Lower lobe of right lung (tissue), 2 donors: ENCODE data around the gene ODAD4. TPM values are rescaled to one million over a fixed set of nuclear protein-coding genes. Genes with fewer than 3 reads are reported as not detected.

Experiments
- ATAC-seq, 2 donors: fragments of 200-7000 bp; cut with Tn5 transposase; one replicate each; pipeline ENCODE4 v1.9.1; 2020 to 2022; ENCODE audit warnings: mild to moderate bottlenecking in 2 of 2, moderate library complexity in 2 of 2
- DNase-seq: peaks from one replicate; pipeline ENCODE4 v3.0.0-alpha.2; 2020
- H3K27ac ChIP-seq: fragments of 200-600 bp; one replicate; pipeline ENCODE4 v1.8.0; 2022
- H3K27me3 ChIP-seq: fragments of 200-600 bp; one replicate; pipeline ENCODE4 v1.8.0; 2022; ENCODE audit warnings: low read depth
- H3K36me3 ChIP-seq: fragments of 200-600 bp; one replicate; pipeline ENCODE4 v1.8.0; 2022; ENCODE audit warnings: mild to moderate bottlenecking
- H3K4me1 ChIP-seq: fragments of 200-600 bp; one replicate; pipeline ENCODE4 v1.8.0; 2022
- H3K4me3 ChIP-seq: fragments of 200-600 bp; one replicate; pipeline ENCODE4 v1.8.0; 2022; ENCODE audit warnings: mild to moderate bottlenecking
- H3K9me3 ChIP-seq: fragments of 200-600 bp; one replicate; pipeline ENCODE4 v1.8.0; 2022
- CTCF ChIP-seq: fragments of 200-600 bp; IDR thresholded peaks from one replicate; pipeline ENCODE4 v1.8.0; 2022; ENCODE audit warnings: antibody characterized with exemption, mild to moderate bottlenecking
- intact Hi-C: fragments of 100-400 bp; cut with DNase I; formaldehyde crosslinking; loops from one replicate; pipeline ENCODE4 v1.11.0; 2022
- total RNA-seq: library from RNA; stranded (reverse); fragmentation: NEBNext Ultra II Directional; extraction: Animal tissue kit (Norgen Biotek cat#: 25700); gene quantifications from one replicate; pipeline ENCODE4 v1.2.1, GENCODE V29; 2021
- donor health status: DM: no; HTN: yes; CAD: no; lungs with severe emphysema.

The ODAD4 gene
- total RNA-seq, 1 donor from 2014 or later: 5.4 TPM

GRCh38 chr17:41907185-41907556 is 23.2 kb upstream of the ODAD4 start:
- Histone ChIP-seq H3K4me1 (no peaks in the 10 kb centered on the region), H3K36me3 (peaks cover 97% of the 10 kb centered on the region), H3K27me3 (no peaks in the 10 kb centered on the region), H3K9me3 (no peaks in the 10 kb centered on the region), H3K27ac (no peak overlapping the region), H3K4me3 (no peak overlapping the region)
- ATAC-seq (no peak), DNase-seq (no peak)
- no peak for TF ChIP-seq CTCF
- intact Hi-C loops: no loop called here

- H3K36me3 ChIP-seq: peaks cover 97% of the 10 kb centered on the region
- H3K9me3 ChIP-seq: no peaks in the 10 kb centered on the region
- intact Hi-C loops: no loop called here
- TF ChIP-seq CTCF: no peak
- ATAC-seq: no peak
- H3K27me3 ChIP-seq: no peaks in the 10 kb centered on the region
- no peak overlapping the region for H3K4me3 ChIP-seq
- H3K4me1 ChIP-seq: no peaks in the 10 kb centered on the region
- no peak overlapping the region for H3K27ac ChIP-seq
- DNase-seq: no peak
These were observed 22.5 kb upstream of the ODAD4 start for GRCh38 chr17:41907633-41908539.

GRCh38 chr17:41909088-41909487 is 21.3 kb upstream of the ODAD4 start:
- no peaks in the 10 kb centered on the region for H3K27me3 ChIP-seq
- intact Hi-C loops: no loop called here
- H3K4me3 ChIP-seq: no peak overlapping the region
- H3K9me3 ChIP-seq: no peaks in the 10 kb centered on the region
- DNase-seq (no peak), ATAC-seq (no peak)
- TF ChIP-seq CTCF: no peak
- H3K27ac ChIP-seq: no peak overlapping the region
- H3K4me1 ChIP-seq: peaks cover 8% of the 10 kb centered on the region
- H3K36me3 ChIP-seq: peaks cover 96% of the 10 kb centered on the region

GRCh38 chr17:41910701-41911391 is 19.6 kb upstream of the ODAD4 start:
- peaks cover 15% of the 10 kb centered on the region for H3K4me1 ChIP-seq
- no peak for TF ChIP-seq CTCF
- no peak overlapping the region for H3K27ac ChIP-seq
- no peaks in the 10 kb centered on the region for H3K9me3 ChIP-seq
- ATAC-seq: no peak
- no peaks in the 10 kb centered on the region for H3K27me3 ChIP-seq
- intact Hi-C loops: no loop called here
- H3K4me3 ChIP-seq: no peak overlapping the region
- no peak for DNase-seq
- H3K36me3 ChIP-seq: peaks cover 80% of the 10 kb centered on the region

GRCh38 chr17:41912925-41913324 is 17.5 kb upstream of the ODAD4 start:
- no peak overlapping the region for H3K27ac ChIP-seq
- intact Hi-C loops: no loop called here
- no peaks in the 10 kb centered on the region for H3K9me3 ChIP-seq
- no peak for ATAC-seq
- no peaks in the 10 kb centered on the region for H3K27me3 ChIP-seq
- DNase-seq: no peak
- no peak for TF ChIP-seq CTCF
- no peak overlapping the region for H3K4me3 ChIP-seq
- H3K4me1 ChIP-seq: peaks cover 31% of the 10 kb centered on the region
- peaks cover 59% of the 10 kb centered on the region for H3K36me3 ChIP-seq
